H9 (cell line): ENCODE data around the gene LDLRAD4. TPM values are rescaled to one million over a fixed set of nuclear protein-coding genes. Genes with fewer than 3 reads are reported as not detected.
A peak's percentile ranks its signal among the peaks of the same experiment; 100 is the strongest.

Source experiments
- DNase-seq: peaks from one replicate; pipeline ENCODE4 v3.0.0-alpha.2; 2017
- H2AFZ ChIP-seq: one replicate; pipeline ENCODE4 v1.6.1; 2013; ENCODE audit warnings: mild to moderate bottlenecking, low read length, control low read depth, moderate library complexity
- H2AK5ac ChIP-seq: 2 replicates; pipeline ENCODE4 v1.6.1; 2013; ENCODE audit warnings: low read length, control low read depth, mixed read lengths; ENCODE audit not compliant: insufficient read length
- H2BK120ac ChIP-seq: one replicate; pipeline ENCODE4 v1.6.1; 2013; ENCODE audit warnings: low read depth, mild to moderate bottlenecking, low read length, control low read depth, inconsistent platforms; ENCODE audit not compliant: poor library complexity, severe bottlenecking
- H2BK12ac ChIP-seq: 2 replicates; pipeline ENCODE4 v1.6.1; 2013; ENCODE audit warnings: low read length, control low read depth, mixed read lengths, low read depth; ENCODE audit not compliant: insufficient read length
- H2BK15ac ChIP-seq: 2 replicates; pipeline ENCODE4 v1.6.1; 2013; ENCODE audit warnings: low read depth, low read length, control low read depth
- H2BK20ac ChIP-seq: one replicate; pipeline ENCODE4 v1.6.1; 2013; ENCODE audit warnings: low read depth, mild to moderate bottlenecking, low read length, control low read depth, inconsistent platforms; ENCODE audit not compliant: poor library complexity, severe bottlenecking
- H2BK5ac ChIP-seq: 2 replicates; pipeline ENCODE4 v1.6.1; 2013; ENCODE audit warnings: low read length, control low read depth, mixed read lengths; ENCODE audit not compliant: insufficient read length
- H3K14ac ChIP-seq: 2 replicates; pipeline ENCODE4 v1.6.1; 2013; ENCODE audit warnings: low read length, control low read depth; ENCODE audit not compliant: insufficient read depth
- H3K18ac ChIP-seq: 2 replicates; pipeline ENCODE4 v1.6.1; 2013; ENCODE audit warnings: low read depth, mild to moderate bottlenecking, mixed read lengths, low read length, control low read depth; ENCODE audit not compliant: insufficient read length
- H3K23ac ChIP-seq: 2 replicates; pipeline ENCODE4 v1.6.1; 2013; ENCODE audit warnings: low read length, control low read depth, mixed read lengths, low read depth; ENCODE audit not compliant: insufficient read length
- H3K23me2 ChIP-seq: 2 replicates; pipeline ENCODE4 v1.6.1; 2013; ENCODE audit warnings: low read depth, mild to moderate bottlenecking, mixed read lengths, low read length, control low read depth; ENCODE audit not compliant: insufficient read length, poor library complexity, severe bottlenecking
- H3K27ac ChIP-seq: 2 replicates; pipeline ENCODE4 v1.5.1; 2013; ENCODE audit warnings: low read length, control low read depth, mixed read lengths, low read depth; ENCODE audit not compliant: insufficient read length
- H3K27me3 ChIP-seq: 2 replicates; pipeline ENCODE4 v1.6.1; 2013; ENCODE audit warnings: low read length, control low read depth, inconsistent platforms; ENCODE audit not compliant: insufficient read depth
- H3K4ac ChIP-seq: 2 replicates; pipeline ENCODE4 v1.6.1; 2013; ENCODE audit warnings: low read depth, mild to moderate bottlenecking, control low read depth, inconsistent platforms, low read length, moderate library complexity
- H3K4me1 ChIP-seq: 2 replicates; pipeline ENCODE4 v1.6.1; 2013; ENCODE audit warnings: low read length, control low read depth, inconsistent platforms; ENCODE audit not compliant: insufficient read depth
- H3K4me2 ChIP-seq: 2 replicates; pipeline ENCODE4 v1.6.1; 2013; ENCODE audit warnings: low read length, control low read depth, mixed read lengths; ENCODE audit not compliant: insufficient read length, insufficient read depth
- H3K56ac ChIP-seq: 2 replicates; pipeline ENCODE4 v1.6.1; 2013; ENCODE audit warnings: low read depth, mild to moderate bottlenecking, mixed read lengths, low read length, control low read depth; ENCODE audit not compliant: insufficient read length
- H3K79me1 ChIP-seq: 2 replicates; pipeline ENCODE4 v1.6.1; 2013; ENCODE audit warnings: low read depth, mild to moderate bottlenecking, moderate library complexity, low read length, control low read depth, inconsistent platforms; ENCODE audit not compliant: insufficient read depth, poor library complexity, severe bottlenecking
- H3K79me2 ChIP-seq: 2 replicates; pipeline ENCODE4 v1.6.1; 2013; ENCODE audit warnings: low read length, control low read depth, inconsistent platforms; ENCODE audit not compliant: insufficient read depth
- H3K9ac ChIP-seq: 2 replicates; pipeline ENCODE4 v1.6.1; 2013; ENCODE audit warnings: low read length, control low read depth, mixed read lengths; ENCODE audit not compliant: insufficient read length; ENCODE audit errors: extremely low read depth
- H3K9me3 ChIP-seq: one replicate; pipeline ENCODE4 v1.6.1; 2013; ENCODE audit warnings: low read depth, low read length, inconsistent platforms; ENCODE audit not compliant: control insufficient read depth
- H3T11ph ChIP-seq: one replicate; pipeline ENCODE4 v1.6.1; 2013; ENCODE audit warnings: mild to moderate bottlenecking, low read length, control low read depth, inconsistent platforms
- H4K20me1 ChIP-seq: one replicate; pipeline ENCODE4 v1.6.1; 2013; ENCODE audit not compliant: control insufficient read depth, insufficient read length, insufficient read depth
- H4K5ac ChIP-seq: 2 replicates; pipeline ENCODE4 v1.6.1; 2013; ENCODE audit warnings: low read depth, mild to moderate bottlenecking, mixed read lengths, low read length, control low read depth; ENCODE audit not compliant: insufficient read length
- H4K8ac ChIP-seq: replicated peaks from 2 replicates; pipeline ENCODE4 v1.6.1; 2013; ENCODE audit warnings: low read length, control low read depth, mixed read lengths, low read depth; ENCODE audit not compliant: insufficient read length
- H4K91ac ChIP-seq: 2 replicates; pipeline ENCODE4 v1.6.1; 2013; ENCODE audit warnings: low read depth, mild to moderate bottlenecking, moderate library complexity, mixed read lengths, low read length, control low read depth; ENCODE audit not compliant: insufficient read length
- H3K27ac Mint-ChIP-seq, 3 experiments: 2 replicates in 2 of 3; 3 replicates in 1 of 3; pipeline ENCODE4 v1.8.0; 2020 to 2021; ENCODE audit warnings: mixed read lengths in 3 of 3, mild to moderate bottlenecking in 1 of 3, moderate library complexity in 1 of 3
- H3K27me3 Mint-ChIP-seq: 2 replicates; pipeline ENCODE4 v1.8.0; 2021; ENCODE audit warnings: low read depth, mild to moderate bottlenecking, moderate library complexity, mixed read lengths
- H3K36me3 Mint-ChIP-seq, 3 experiments: 2 replicates in 2 of 3; 3 replicates in 1 of 3; pipeline ENCODE4 v1.8.0; 2020 to 2021; ENCODE audit warnings: low read depth in 3 of 3, mixed read lengths in 3 of 3; ENCODE audit not compliant: insufficient read depth in 1 of 3
- H3K4me1 Mint-ChIP-seq, 2 experiments: 2 replicates each; pipeline ENCODE4 v1.8.0; 2020; ENCODE audit warnings: mixed read lengths in 2 of 2
- H3K4me3 Mint-ChIP-seq, 2 experiments: 2 replicates in 1 of 2; 3 replicates in 1 of 2; pipeline ENCODE4 v1.8.0; 2020 to 2021; ENCODE audit warnings: mild to moderate bottlenecking in 2 of 2, mixed read lengths in 2 of 2, moderate library complexity in 1 of 2
- H3K9me3 Mint-ChIP-seq, 2 experiments: 2 replicates in 1 of 2; 3 replicates in 1 of 2; pipeline ENCODE4 v1.8.0; 2020; ENCODE audit warnings: mild to moderate bottlenecking in 2 of 2, mixed read lengths in 2 of 2, moderate library complexity in 1 of 2
- CTCF ChIP-seq: fragments of 200-600 bp; sonication (generic); conservative IDR thresholded peaks from 3 replicates; pipeline ENCODE4 v1.8.0; 2021; ENCODE audit warnings: antibody characterized with exemption, mild to moderate bottlenecking
- whole genome bisulfite sequencing: extraction: QIAGEN DNeasy Blood & Tissue Kit; methylation state at CpG from one replicate; pipeline ENCODE4 v1.1.7; 2013; ENCODE audit warnings: missing lambda C conversion rate, low lambda C conversion rate, mixed read lengths; ENCODE audit not compliant: insufficient read length; ENCODE audit errors: extremely low coverage; 5-methylcytosine and 5-hydroxymethylcytosine counted together
- total RNA-seq: library from RNA; stranded (reverse); gene quantifications from 2 replicates; pipeline ENCODE4 v1.2.1, GENCODE V29; 2021

The LDLRAD4 gene
- total RNA-seq, 1 experiment from 2014 or later: 3.9 TPM

- no peaks in the 10 kb centered on the region; the same call in 1 of the 2 replicates for H3K4me1 ChIP-seq
- Mint-ChIP-seq H3K4me3 (no peak overlapping the region), H3K9me3 (peaks cover 5 to 6% of the 10 kb centered on the region in 2 experiments; a peak in 4 of 5 replicates), H3K27me3 (no peaks in the 10 kb centered on the region; the same call in 1 of the 2 replicates), H3K4me1 (peaks cover 14 to 15% of the 10 kb centered on the region in 2 experiments), H3K36me3 (peaks cover 0 to 5% (median 4%) of the 10 kb centered on the region in 3 experiments; a peak in 2 of 7 replicates), H3K27ac (no peak overlapping the region)
- no peak overlapping the region for H3K18ac ChIP-seq
- no peak overlapping the region for H2AK5ac ChIP-seq
- H3K9me3 ChIP-seq: no peaks in the 10 kb centered on the region
- H2BK120ac ChIP-seq: no peak overlapping the region
- no peaks in the 10 kb centered on the region for H3K27me3 ChIP-seq
- no peak overlapping the region for H4K5ac ChIP-seq
- H3K56ac ChIP-seq: no peak overlapping the region
- H2AFZ ChIP-seq: no peak overlapping the region
- H3K79me1 ChIP-seq: no peaks in the 10 kb centered on the region
- H3K27ac ChIP-seq: no peak overlapping the region
- no peak overlapping the region for H3K4ac ChIP-seq
- H3K14ac ChIP-seq: no peak overlapping the region
- H2BK20ac ChIP-seq: no peak overlapping the region
- no peak overlapping the region for H4K91ac ChIP-seq
- no peaks in the 10 kb centered on the region for H3K79me2 ChIP-seq
- peak overlapping the region; percentile 33 for H2BK12ac ChIP-seq
- DNase-seq: no peak
- H2BK15ac ChIP-seq: no peak overlapping the region
- H4K8ac ChIP-seq: no peak overlapping the region
- no CpG with 5 or more reads among the region's 12 CpGs for WGBS
- H3K23ac ChIP-seq: no peak overlapping the region
- no peaks in the 10 kb centered on the region for H4K20me1 ChIP-seq
- H3K23me2 ChIP-seq: no peaks in the 10 kb centered on the region
- no peak overlapping the region for H3T11ph ChIP-seq
- no peak overlapping the region for H3K9ac ChIP-seq
- no peak for TF ChIP-seq CTCF
- no peak overlapping the region for H2BK5ac ChIP-seq
- no peak overlapping the region for H3K4me2 ChIP-seq
Observed at GRCh38 chr18:13415736-13416135, 197.2 kb downstream of the LDLRAD4 start.
